Fibroblast of lung (primary cell): Measurements from ENCODE around the gene SSPN.

Source experiments
- CTCF ChIP-seq, 2 donors: IDR thresholded peaks in 1 of 2; conservative IDR thresholded peaks in 1 of 2; 1 replicate in 1 of 2; 2 replicates in 1 of 2; pipeline ENCODE4 v1.5.1; 2011 to 2012; ENCODE audit warnings: low read length in 2 of 2, control low read depth in 1 of 2, inconsistent platforms in 1 of 2, low read depth in 1 of 2, mild to moderate bottlenecking in 1 of 2
- EZH2 ChIP-seq: IDR thresholded peaks from 2 replicates; pipeline ENCODE4 v1.5.1; 2012; ENCODE audit warnings: low read length, control low read depth, mild to moderate bottlenecking; ENCODE audit errors: missing control alignments

- no peak for TF ChIP-seq CTCF (conservative IDR thresholded peaks at IDR 0.05 in 1 of 2, IDR thresholded peaks at IDR 0.05 in 1 of 2; ENCODE audit: low read depth in 1 of 2, low read length in 2 of 2)
- TF ChIP-seq EZH2, result no peak
Measured at GRCh38 chr12:26251600-26251999, 56.2 kb downstream of the SSPN start.
